OCI-LY3 (cell line): ENCODE data around the gene ZNF106.

Experiments
- H2AFZ ChIP-seq: fragments of 200-600, 300-600 bp; shearing (Covaris generic); 2 replicates; pipeline ENCODE4 v1.6.0; 2014; ENCODE audit warnings: antibody characterized with exemption, low read depth, low read length
- H3K27ac ChIP-seq: fragments of 200-600, 300-600 bp; sonication (generic); 2 replicates; pipeline ENCODE4 v1.5.1; 2014; ENCODE audit warnings: mild to moderate bottlenecking, low read length, moderate library complexity, mixed read lengths
- H3K27me3 ChIP-seq: fragments of 200-600, 300-600 bp; sonication (generic); 2 replicates; pipeline ENCODE4 v1.6.1; 2014; ENCODE audit warnings: low read depth, low read length, mixed read lengths
- H3K36me3 ChIP-seq: fragments of 200-600, 300-600 bp; sonication (generic); replicated peaks from 2 replicates; pipeline ENCODE3; 2014; ENCODE audit warnings: low read depth, low read length, mixed read lengths
- H3K4me1 ChIP-seq: fragments of 300-600, 200-600 bp; sonication (generic); 2 replicates; pipeline ENCODE4 v1.6.1; 2014; ENCODE audit warnings: low read length, mixed read lengths
- H3K4me2 ChIP-seq: fragments of 200-600, 300-600 bp; sonication (generic); 2 replicates; pipeline ENCODE4 v1.6.1; 2014; ENCODE audit warnings: low read length, mixed read lengths
- H3K4me3 ChIP-seq: fragments of 300-600, 200-600 bp; sonication (generic); 2 replicates; pipeline ENCODE4 v1.5.1; 2014; ENCODE audit warnings: antibody characterized with exemption, mild to moderate bottlenecking, low read length, moderate library complexity
- H3K79me2 ChIP-seq: fragments of 300-600, 200-600 bp; shearing (Covaris generic); 2 replicates; pipeline ENCODE4 v1.6.1; 2014; ENCODE audit warnings: mild to moderate bottlenecking, low read length, mixed read lengths
- H3K9ac ChIP-seq: fragments of 300-600, 200-600 bp; shearing (Covaris generic); 2 replicates; pipeline ENCODE4 v1.6.0; 2014; ENCODE audit warnings: mild to moderate bottlenecking, low read length, moderate library complexity
- H3K9me3 ChIP-seq: fragments of 200-600, 300-600 bp; shearing (Covaris generic); 2 replicates; pipeline ENCODE4 v1.6.1; 2014; ENCODE audit warnings: low read length, mixed read lengths; ENCODE audit not compliant: insufficient read depth
- H4K20me1 ChIP-seq: fragments of 200-600, 300-600 bp; sonication (generic); 2 replicates; pipeline ENCODE4 v1.6.1; 2016; ENCODE audit warnings: low read length, mixed read lengths; ENCODE audit not compliant: insufficient read depth
- EZH2phosphoT487 ChIP-seq: fragments of 200-600 bp; shearing (Covaris generic); IDR thresholded peaks from 2 replicates; pipeline ENCODE4 v1.6.1; 2018; ENCODE audit warnings: antibody characterized with exemption, mixed run types, low read depth
- TF ChIP-seq, protein P1 (sequence below): fragments of 200-600, 300-600 bp; sonication (generic); IDR thresholded peaks from 2 replicates; pipeline ENCODE4 v1.5.1; 2014; ENCODE audit warnings: antibody characterized with exemption, low read length, low read depth

The ZNF106 gene

DNA sequence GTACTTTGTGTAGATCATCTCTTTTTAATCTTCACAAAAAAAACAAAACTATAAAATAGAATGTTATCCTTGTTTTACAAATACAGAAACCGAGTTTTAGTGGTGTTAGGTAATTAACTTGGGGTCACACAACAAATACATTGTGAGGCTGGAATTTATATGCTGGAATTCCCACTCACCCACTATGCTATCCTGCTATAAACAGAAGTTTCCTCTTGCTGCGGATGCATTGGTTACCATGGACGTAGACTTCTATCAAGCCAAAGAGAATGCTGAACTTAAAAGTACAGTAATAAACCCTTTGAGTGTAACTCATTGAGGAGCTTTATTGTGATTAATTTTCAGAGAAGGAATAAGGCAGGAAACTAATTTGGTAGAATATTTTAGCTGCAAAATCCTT is 13.7 kb upstream of the ZNF106 start:
- Histone ChIP-seq H3K4me3 (no peak overlapping the region), H3K27ac (no peak overlapping the region), H3K36me3 (peaks cover 8% of the 10 kb centered on the region), H3K79me2 (peaks cover 41% of the 10 kb centered on the region), H3K4me1 (peaks cover 27% of the 10 kb centered on the region), H3K4me2 (peak overlapping the region; percentile 23), H2AFZ (no peak overlapping the region), H3K9ac (no peak overlapping the region; the same call in 1 of the 2 replicates), H3K9me3 (no peaks in the 10 kb centered on the region), H4K20me1 (no peaks in the 10 kb centered on the region; the same call in 1 of the 2 replicates), H3K27me3 (no peaks in the 10 kb centered on the region)
- TF ChIP-seq, protein P1, sequence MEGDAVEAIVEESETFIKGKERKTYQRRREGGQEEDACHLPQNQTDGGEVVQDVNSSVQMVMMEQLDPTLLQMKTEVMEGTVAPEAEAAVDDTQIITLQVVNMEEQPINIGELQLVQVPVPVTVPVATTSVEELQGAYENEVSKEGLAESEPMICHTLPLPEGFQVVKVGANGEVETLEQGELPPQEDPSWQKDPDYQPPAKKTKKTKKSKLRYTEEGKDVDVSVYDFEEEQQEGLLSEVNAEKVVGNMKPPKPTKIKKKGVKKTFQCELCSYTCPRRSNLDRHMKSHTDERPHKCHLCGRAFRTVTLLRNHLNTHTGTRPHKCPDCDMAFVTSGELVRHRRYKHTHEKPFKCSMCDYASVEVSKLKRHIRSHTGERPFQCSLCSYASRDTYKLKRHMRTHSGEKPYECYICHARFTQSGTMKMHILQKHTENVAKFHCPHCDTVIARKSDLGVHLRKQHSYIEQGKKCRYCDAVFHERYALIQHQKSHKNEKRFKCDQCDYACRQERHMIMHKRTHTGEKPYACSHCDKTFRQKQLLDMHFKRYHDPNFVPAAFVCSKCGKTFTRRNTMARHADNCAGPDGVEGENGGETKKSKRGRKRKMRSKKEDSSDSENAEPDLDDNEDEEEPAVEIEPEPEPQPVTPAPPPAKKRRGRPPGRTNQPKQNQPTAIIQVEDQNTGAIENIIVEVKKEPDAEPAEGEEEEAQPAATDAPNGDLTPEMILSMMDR, result no peak
- no peak for TF ChIP-seq EZH2phosphoT487

DNA sequence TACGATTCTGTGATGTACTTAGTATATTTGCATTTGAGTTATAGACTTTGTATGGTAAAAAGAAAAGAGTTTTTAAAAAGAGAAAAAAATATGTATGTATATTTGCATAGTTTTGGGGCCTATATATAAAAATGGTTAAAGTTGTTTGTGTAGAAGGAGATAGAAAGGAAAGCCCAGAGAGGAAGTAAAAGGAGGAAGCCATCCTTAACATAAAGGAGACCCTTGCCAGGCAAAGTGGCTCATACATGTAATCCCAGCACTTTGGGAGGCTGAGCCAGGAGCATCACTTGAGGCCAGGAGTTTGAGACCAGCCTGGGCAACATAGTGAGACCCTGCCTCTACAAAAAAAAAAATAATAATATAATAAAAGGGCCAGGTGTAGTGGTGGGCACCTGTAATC is 12.9 kb upstream of the ZNF106 start:
- no peaks in the 10 kb centered on the region; the same call in 1 of the 2 replicates for H4K20me1 ChIP-seq
- peaks cover 27% of the 10 kb centered on the region for H3K4me1 ChIP-seq
- H3K9me3 ChIP-seq, result no peaks in the 10 kb centered on the region
- peaks cover 42% of the 10 kb centered on the region for H3K79me2 ChIP-seq
- peak overlapping the region; percentile 50 for H3K27ac ChIP-seq
- H3K4me3 ChIP-seq, result no peak overlapping the region
- H3K36me3 ChIP-seq, result peaks cover 8% of the 10 kb centered on the region
- H3K9ac ChIP-seq, result no peak overlapping the region
- H3K27me3 ChIP-seq, result no peaks in the 10 kb centered on the region
- peak overlapping the region; percentile 32; the same call in 1 of the 2 replicates for H3K4me2 ChIP-seq
- no peak overlapping the region for H2AFZ ChIP-seq
- TF ChIP-seq EZH2phosphoT487, result no peak
- TF ChIP-seq, protein P1, result no peak

DNA sequence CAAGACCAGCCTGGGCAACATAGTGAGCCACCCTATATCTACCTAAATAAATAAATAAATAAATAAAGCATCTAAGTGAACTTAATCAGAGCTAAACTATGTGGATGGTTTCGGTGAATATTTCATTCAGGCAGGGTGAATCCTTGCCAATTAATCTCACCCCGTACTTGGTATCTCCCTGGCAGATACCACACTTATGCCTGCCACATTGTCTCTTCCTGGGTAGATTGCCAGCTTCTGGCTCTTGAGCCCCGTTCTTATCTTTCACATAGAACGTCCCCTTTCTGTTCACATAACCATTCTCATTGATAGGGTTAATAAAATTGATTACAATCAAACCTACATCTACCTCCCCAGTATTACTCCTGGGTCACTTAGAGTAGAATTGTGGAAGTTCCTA is 11.5 kb upstream of the ZNF106 start:
- Histone ChIP-seq H2AFZ (no peak overlapping the region), H3K36me3 (peaks cover 8% of the 10 kb centered on the region), H3K9me3 (no peaks in the 10 kb centered on the region), H3K4me2 (0 out of 2 replicates have a peak overlapping the region, but pooled peaks have one; percentile 5), H4K20me1 (no peaks in the 10 kb centered on the region), H3K9ac (no peak overlapping the region), H3K27me3 (no peaks in the 10 kb centered on the region), H3K79me2 (peaks cover 55% of the 10 kb centered on the region), H3K27ac (no peak overlapping the region), H3K4me1 (peaks cover 32% of the 10 kb centered on the region), H3K4me3 (no peak overlapping the region)
- TF ChIP-seq, protein P1, result no peak
- no peak for TF ChIP-seq EZH2phosphoT487

DNA sequence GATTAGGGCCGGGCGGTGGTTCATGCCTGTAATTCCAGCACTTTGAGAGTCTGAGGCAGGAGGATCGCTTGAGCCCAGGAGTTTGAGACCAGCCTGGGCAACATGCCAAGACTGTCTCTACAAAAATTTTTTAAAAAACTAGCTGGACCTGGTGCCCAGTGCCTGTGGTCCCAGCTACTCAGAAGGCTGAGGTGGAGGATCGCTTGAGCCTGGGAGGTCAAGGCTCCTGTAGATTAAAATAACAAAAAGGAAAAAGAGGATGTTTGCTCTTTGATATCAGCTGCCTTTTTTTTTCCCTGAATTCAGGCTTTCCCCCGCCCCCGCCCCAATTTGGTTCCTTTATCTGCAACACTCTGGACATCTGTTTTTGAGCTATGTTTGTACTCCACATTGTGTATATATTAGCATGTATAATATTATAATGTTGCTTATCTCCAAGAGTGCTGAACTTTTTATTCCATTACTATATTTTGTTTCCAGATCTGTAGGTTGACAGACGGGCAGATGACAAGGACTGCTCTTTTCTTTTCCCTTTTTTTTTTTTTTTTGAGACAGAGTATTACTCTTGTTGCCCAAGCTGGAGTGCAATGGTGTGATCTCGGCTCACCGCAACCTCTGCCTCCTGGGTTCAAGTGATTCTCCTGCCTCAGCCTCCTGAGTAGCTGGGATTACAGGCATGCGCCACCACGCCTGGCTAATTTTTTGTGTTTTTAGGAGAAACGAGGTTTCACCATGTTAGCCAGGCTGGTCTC is 9.1 kb upstream of the ZNF106 start:
- TF ChIP-seq, protein P1, result no peak
- no peak for TF ChIP-seq EZH2phosphoT487
- Histone ChIP-seq H3K27me3 (no peaks in the 10 kb centered on the region), H3K9me3 (no peaks in the 10 kb centered on the region), H3K36me3 (peaks cover 8% of the 10 kb centered on the region), H3K79me2 (peaks cover 70% of the 10 kb centered on the region), H3K9ac (no peak overlapping the region), H3K4me2 (no peak overlapping the region), H3K27ac (no peak overlapping the region), H3K4me3 (no peak overlapping the region), H3K4me1 (peaks cover 38% of the 10 kb centered on the region), H2AFZ (no peak overlapping the region), H4K20me1 (no peaks in the 10 kb centered on the region)
